Thyroid gland (tissue), 4 donors: ENCODE data around the gene TBC1D2B.

Experiments used
- CTCF ChIP-seq, 6 experiments: fragments of 200-600 bp in 3 of 6; fragments of 450-650 bp in 3 of 6; sonication (generic) in 3 of 6; IDR thresholded peaks; one replicate each; pipeline ENCODE4 v1.5.1; 2016 to 2019; ENCODE audit warnings: antibody characterized with exemption in 6 of 6, mild to moderate bottlenecking in 2 of 6, inconsistent platforms in 1 of 6, moderate library complexity in 1 of 6
- POLR2A ChIP-seq, 2 donors: fragments of 450-650 bp; IDR thresholded peaks; one replicate each; pipeline ENCODE4 v1.6.1; 2017; ENCODE audit warnings: antibody characterized with exemption in 2 of 2, mild to moderate bottlenecking in 2 of 2, moderate library complexity in 1 of 2

DNA sequence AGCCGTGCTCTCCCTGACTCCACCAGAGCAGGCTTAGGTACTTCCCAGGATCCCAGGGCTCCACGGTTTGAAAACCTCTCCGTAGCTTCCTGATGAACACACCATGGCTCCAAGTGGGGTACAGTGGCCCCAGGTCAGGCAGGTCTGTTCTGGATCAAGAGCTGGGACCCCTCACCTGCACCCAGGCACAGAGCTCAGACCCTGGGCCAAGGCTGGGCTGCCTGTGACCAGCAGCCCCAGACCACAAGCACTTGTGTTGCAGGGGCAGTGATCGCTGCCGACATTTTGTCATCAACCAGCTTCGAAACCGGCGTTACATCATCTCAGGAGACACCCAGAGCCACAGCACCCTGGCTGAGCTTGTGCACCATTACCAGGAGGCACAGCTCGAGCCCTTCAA is 20.2 kb upstream of the TBC1D2B start:
- TF ChIP-seq CTCF (IDR thresholded peaks at IDR 0.05) (no peak), POLR2A (IDR thresholded peaks at IDR 0.05) (no peak)
